Mesendoderm (in vitro differentiated cells): ENCODE results near the gene APOBEC3B. TPM values are rescaled to one million over a fixed set of nuclear protein-coding genes. Genes with fewer than 3 reads are reported as not detected.

Source experiments
- DNase-seq: peaks from one replicate; pipeline ENCODE4 v3.0.0; 2013
- H2AK5ac ChIP-seq: 2 replicates; pipeline ENCODE4 v1.6.1; 2013; ENCODE audit warnings: low read length, inconsistent platforms
- H2BK120ac ChIP-seq: 2 replicates; pipeline ENCODE4 v1.6.1; 2013; ENCODE audit warnings: low read depth, mild to moderate bottlenecking, low read length, moderate library complexity, mixed read lengths
- H2BK15ac ChIP-seq: replicated peaks from 2 replicates; pipeline ENCODE4 v1.6.1; 2013; ENCODE audit warnings: low read depth, mild to moderate bottlenecking, moderate library complexity
- H2BK5ac ChIP-seq: 2 replicates; pipeline ENCODE4 v1.6.1; 2013; ENCODE audit warnings: low read length, inconsistent platforms
- H3K18ac ChIP-seq: 2 replicates; pipeline ENCODE4 v1.6.1; 2013; ENCODE audit warnings: mild to moderate bottlenecking, low read length, mixed read lengths
- H3K23ac ChIP-seq: one replicate; pipeline ENCODE4 v1.6.1; 2013; ENCODE audit warnings: low read length
- H3K27ac ChIP-seq: 2 replicates; pipeline ENCODE4 v1.5.1; 2013; ENCODE audit warnings: low read depth, mild to moderate bottlenecking, inconsistent platforms, low read length, moderate library complexity
- H3K27me3 ChIP-seq: 2 replicates; pipeline ENCODE4 v1.6.1; 2013; ENCODE audit warnings: low read length, control low read depth, mild to moderate bottlenecking, inconsistent platforms; ENCODE audit not compliant: insufficient read depth, poor library complexity
- H3K36me3 ChIP-seq: 2 replicates; pipeline ENCODE4 v1.6.1; 2013; ENCODE audit warnings: low read length, inconsistent platforms; ENCODE audit not compliant: control insufficient read depth, insufficient read depth
- H3K4ac ChIP-seq: one replicate; pipeline ENCODE4 v1.6.1; 2013; ENCODE audit warnings: low read depth, mild to moderate bottlenecking, low read length, moderate library complexity
- H3K4me1 ChIP-seq: 2 replicates; pipeline ENCODE4 v1.6.1; 2013; ENCODE audit warnings: low read depth, low read length, inconsistent platforms; ENCODE audit not compliant: control insufficient read depth
- H3K4me2 ChIP-seq: 2 replicates; pipeline ENCODE4 v1.6.1; 2013; ENCODE audit warnings: low read length
- H3K4me3 ChIP-seq: 2 replicates; pipeline ENCODE4 v1.5.1; 2013; ENCODE audit warnings: mild to moderate bottlenecking, low read length
- H3K56ac ChIP-seq: one replicate; pipeline ENCODE4 v1.6.1; 2013; ENCODE audit warnings: low read length
- H3K79me1 ChIP-seq: 2 replicates; pipeline ENCODE4 v1.6.1; 2013; ENCODE audit warnings: low read length, inconsistent platforms
- H3K79me2 ChIP-seq: 2 replicates; pipeline ENCODE4 v1.6.1; 2013; ENCODE audit warnings: mild to moderate bottlenecking, low read length; ENCODE audit not compliant: control insufficient read depth, insufficient read depth
- H3K9ac ChIP-seq: 2 replicates; pipeline ENCODE4 v1.6.1; 2013; ENCODE audit warnings: low read length, inconsistent platforms
- H4K5ac ChIP-seq: one replicate; pipeline ENCODE4 v1.6.1; 2013; ENCODE audit warnings: low read length
- H4K8ac ChIP-seq: one replicate; pipeline ENCODE4 v1.6.1; 2013; ENCODE audit warnings: low read depth, mild to moderate bottlenecking, control low read depth, low read length, moderate library complexity
- WGBS: extraction: QIAGEN DNeasy Blood & Tissue Kit; methylation state at CpG from one replicate; pipeline ENCODE4 v1.1.7; 2013; ENCODE audit warnings: low lambda C conversion rate, missing lambda C conversion rate; ENCODE audit not compliant: insufficient coverage; ENCODE audit errors: extremely low coverage; 5-methylcytosine and 5-hydroxymethylcytosine counted together
- polyA plus RNA-seq, 2 experiments: library from polyadenylated mRNA; stranded (reverse); fragments of 200-250 nt; gene quantifications; one replicate each; pipeline ENCODE4 v1.2.3, GENCODE V29; 2013

APOBEC3B gene
- polyA plus RNA-seq (2013, experiment 1 of 2) = 8.4 TPM
- polyA plus RNA-seq (2013, experiment 2 of 2) = 9.6 TPM

DNA sequence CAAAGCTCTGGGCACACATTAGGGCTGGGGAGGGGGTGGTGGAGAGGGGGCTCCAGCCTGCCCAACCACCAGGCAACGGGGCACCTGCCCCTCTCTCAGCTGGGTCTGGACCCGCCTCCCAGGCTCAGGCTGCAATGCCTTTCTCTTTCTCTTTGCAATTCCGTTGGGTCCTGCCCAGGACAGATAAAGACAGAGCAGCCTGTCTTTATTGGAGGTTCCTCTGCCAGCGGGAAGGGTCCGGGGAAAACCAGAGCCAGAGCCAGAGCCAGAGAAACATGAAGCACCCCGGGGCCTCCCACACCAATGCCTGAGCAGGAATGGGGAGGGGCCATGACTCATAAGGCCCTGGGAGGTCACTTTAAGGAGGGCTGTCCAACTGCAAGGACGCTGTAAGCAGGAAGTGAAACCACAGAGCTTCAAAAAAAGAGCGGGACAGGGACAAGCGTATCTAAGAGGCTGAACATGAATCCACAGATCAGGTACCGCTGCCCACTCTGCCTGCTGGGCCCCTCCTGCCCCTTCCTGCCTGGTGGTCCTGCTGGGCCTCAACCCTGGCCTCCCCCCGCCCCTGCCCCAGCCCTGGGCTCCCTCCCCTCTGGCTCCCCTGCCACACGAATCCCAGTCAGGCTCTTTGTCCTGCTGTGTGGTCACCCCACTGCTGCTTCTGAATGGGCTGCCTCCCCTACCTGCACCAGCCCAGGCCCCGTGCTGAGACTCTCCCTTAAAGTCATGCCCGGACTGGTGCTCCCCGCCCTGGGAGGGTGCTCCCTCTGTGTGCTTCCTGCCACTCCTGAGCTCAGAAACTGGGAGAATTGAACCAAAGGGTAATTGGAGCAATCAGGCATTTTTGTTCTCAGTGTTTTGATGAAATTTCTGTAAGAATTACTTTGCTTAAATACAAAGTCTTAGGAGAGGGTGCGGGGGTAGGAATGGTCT lies at the start of gene APOBEC3B:
APOBEC3B (plus strand) TSS at position 356 of the 936 bp plus-strand sequence; CDS start at position 463, 107 bp downstream.
- H2AK5ac ChIP-seq = no peak within 1 kb of the TSS
- no peak within 1 kb of the TSS for H3K4me2 ChIP-seq
- no peaks in the 10 kb centered on the region for H3K79me2 ChIP-seq
- H3K4me1 ChIP-seq = no peaks in the 10 kb centered on the region
- no peak within 1 kb of the TSS for H3K4ac ChIP-seq
- no peaks in the 10 kb centered on the region for H3K79me1 ChIP-seq
- no peak within 1 kb of the TSS for H3K9ac ChIP-seq
- peak within 1 kb of the TSS; percentile 13 for H3K18ac ChIP-seq
- no peak within 1 kb of the TSS for H2BK120ac ChIP-seq
- no peak within 1 kb of the TSS for H2BK5ac ChIP-seq
- peak within 1 kb of the TSS; percentile 59 for H3K56ac ChIP-seq
- no peaks in the 10 kb centered on the region for H3K27me3 ChIP-seq
- H4K8ac ChIP-seq = no peak within 1 kb of the TSS
- no CpG with 5 or more reads among the region's 16 CpGs for WGBS
- no peak within 1 kb of the TSS for H3K23ac ChIP-seq
- H3K36me3 ChIP-seq = no peaks in the 10 kb centered on the region
- H3K4me3 ChIP-seq = no peak within 1 kb of the TSS
- H3K27ac ChIP-seq = no peak within 1 kb of the TSS
- H2BK15ac ChIP-seq = no peak within 1 kb of the TSS
- H4K5ac ChIP-seq = no peak within 1 kb of the TSS
- peak; percentile 91 for DNase-seq

DNA sequence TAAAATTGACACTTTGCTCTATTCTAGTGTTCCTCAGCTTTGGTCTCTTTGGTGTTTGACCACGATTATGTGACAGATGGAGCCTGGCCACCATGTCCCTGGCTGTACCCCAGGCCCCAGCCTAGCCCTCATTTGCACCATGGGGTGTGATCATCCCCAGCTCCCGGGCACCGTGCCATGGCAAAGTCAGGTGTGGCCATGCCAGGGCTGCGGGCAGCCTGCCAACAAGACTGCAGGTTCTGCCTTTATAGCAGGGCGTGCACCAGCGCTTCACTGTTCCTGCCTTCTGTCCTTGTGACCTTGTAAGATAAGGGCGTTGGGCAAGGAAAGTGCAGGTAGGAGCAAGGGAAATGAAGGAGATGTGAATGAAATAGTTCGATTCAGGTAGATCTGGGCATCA lies 47.1 kb upstream of the APOBEC3B start:
- H3K23ac ChIP-seq = no peak overlapping the region
- no peak for DNase-seq
- H3K79me2 ChIP-seq = no peaks in the 10 kb centered on the region
- H3K9ac ChIP-seq = no peak overlapping the region
- no peaks in the 10 kb centered on the region for H3K4me1 ChIP-seq
- H2BK120ac ChIP-seq = no peak overlapping the region
- no peaks in the 10 kb centered on the region for H3K36me3 ChIP-seq
- H2AK5ac ChIP-seq = no peak overlapping the region
- no peak overlapping the region for H4K5ac ChIP-seq
- no peak overlapping the region for H3K18ac ChIP-seq
- no peak overlapping the region for H3K4me2 ChIP-seq
- no peak overlapping the region for H2BK5ac ChIP-seq
- H3K4me3 ChIP-seq = no peak overlapping the region
- no peak overlapping the region for H2BK15ac ChIP-seq
- H3K4ac ChIP-seq = no peak overlapping the region
- WGBS = no CpG with 5 or more reads among the region's 8 CpGs
- H3K27me3 ChIP-seq = no peaks in the 10 kb centered on the region
- no peak overlapping the region for H4K8ac ChIP-seq
- no peak overlapping the region for H3K56ac ChIP-seq
- H3K27ac ChIP-seq = no peak overlapping the region
- H3K79me1 ChIP-seq = no peaks in the 10 kb centered on the region

- Histone ChIP-seq H3K27me3 (no peaks in the 10 kb centered on the region), H2BK5ac (no peak overlapping the region)
Measured at GRCh38 chr22:38935616-38936015, 46.5 kb upstream of the APOBEC3B start.

GRCh38 chr22:38936562-38936961 lies 45.6 kb upstream of the APOBEC3B start:
- no peak overlapping the region for H3K4me2 ChIP-seq
- no peak overlapping the region for H4K8ac ChIP-seq
- no peak overlapping the region for H3K23ac ChIP-seq
- no peaks in the 10 kb centered on the region for H3K4me1 ChIP-seq
- no peak overlapping the region for H4K5ac ChIP-seq
- H3K27me3 ChIP-seq = no peaks in the 10 kb centered on the region
- DNase-seq = no peak
- no CpG with 5 or more reads among the region's 17 CpGs for WGBS
- H2BK15ac ChIP-seq = no peak overlapping the region
- H3K36me3 ChIP-seq = no peaks in the 10 kb centered on the region
- H2AK5ac ChIP-seq = no peak overlapping the region
- no peak overlapping the region for H3K27ac ChIP-seq
- no peak overlapping the region for H3K4me3 ChIP-seq
- peak overlapping the region; percentile 34 for H3K56ac ChIP-seq
- no peaks in the 10 kb centered on the region for H3K79me1 ChIP-seq
- H3K4ac ChIP-seq = no peak overlapping the region
- no peak overlapping the region for H2BK5ac ChIP-seq
- H3K18ac ChIP-seq = no peak overlapping the region
- no peaks in the 10 kb centered on the region for H3K79me2 ChIP-seq
- H2BK120ac ChIP-seq = no peak overlapping the region
- H3K9ac ChIP-seq = no peak overlapping the region

More at GRCh38 chr22:38935616-38936015, 46.5 kb upstream of the APOBEC3B start:
- no peak overlapping the region for H3K18ac ChIP-seq
- H3K4ac ChIP-seq = no peak overlapping the region
- H3K4me2 ChIP-seq = no peak overlapping the region
- no peaks in the 10 kb centered on the region for H3K4me1 ChIP-seq
- no CpG with 5 or more reads among the region's 13 CpGs for WGBS
- no peak overlapping the region for H3K23ac ChIP-seq
- H3K36me3 ChIP-seq = no peaks in the 10 kb centered on the region
- H2BK120ac ChIP-seq = no peak overlapping the region
- no peak overlapping the region for H2BK15ac ChIP-seq
- H3K9ac ChIP-seq = no peak overlapping the region
- no peaks in the 10 kb centered on the region for H3K79me1 ChIP-seq
- H3K79me2 ChIP-seq = no peaks in the 10 kb centered on the region
- no peak for DNase-seq
- no peak overlapping the region for H4K8ac ChIP-seq
- no peak overlapping the region for H2AK5ac ChIP-seq
- no peak overlapping the region for H3K27ac ChIP-seq
- H3K4me3 ChIP-seq = no peak overlapping the region
- H3K56ac ChIP-seq = no peak overlapping the region
- H4K5ac ChIP-seq = no peak overlapping the region

- no peak overlapping the region for H2BK15ac ChIP-seq
- no peak overlapping the region for H3K27ac ChIP-seq
- no peak overlapping the region for H3K56ac ChIP-seq
- no peak overlapping the region for H3K4me3 ChIP-seq
- H3K4me1 ChIP-seq = no peaks in the 10 kb centered on the region
- no peaks in the 10 kb centered on the region for H3K79me1 ChIP-seq
- H3K9ac ChIP-seq = no peak overlapping the region
- H2BK5ac ChIP-seq = no peak overlapping the region
- H3K27me3 ChIP-seq = no peaks in the 10 kb centered on the region
- H4K8ac ChIP-seq = no peak overlapping the region
- H3K36me3 ChIP-seq = no peaks in the 10 kb centered on the region
- H3K23ac ChIP-seq = no peak overlapping the region
- no peak overlapping the region for H2AK5ac ChIP-seq
- H2BK120ac ChIP-seq = no peak overlapping the region
- H3K18ac ChIP-seq = no peak overlapping the region
- H4K5ac ChIP-seq = no peak overlapping the region
- no peak overlapping the region for H3K4me2 ChIP-seq
- WGBS = no CpG with 5 or more reads among the region's 4 CpGs
- no peak overlapping the region for H3K4ac ChIP-seq
- no peak for DNase-seq
- no peaks in the 10 kb centered on the region for H3K79me2 ChIP-seq
Measured at GRCh38 chr22:38937036-38937435, 45.1 kb upstream of the APOBEC3B start.
